BLaER1 (cell line): ENCODE measurements around the gene CFAP61.

ENCODE experiments used
- H3K27ac ChIP-seq: shearing (Covaris generic); formaldehyde crosslinking; 2 replicates; pipeline ENCODE4 v1.8.1; 2022
- H3K27me3 ChIP-seq: shearing (Covaris generic); formaldehyde crosslinking; 2 replicates; pipeline ENCODE4 v1.8.1; 2022
- H3K36me3 ChIP-seq: shearing (Covaris generic); formaldehyde crosslinking; 2 replicates; pipeline ENCODE4 v1.8.1; 2022
- H3K4me1 ChIP-seq: shearing (Covaris generic); formaldehyde crosslinking; 2 replicates; pipeline ENCODE4 v1.8.1; 2022
- H3K4me2 ChIP-seq: shearing (Covaris generic); formaldehyde crosslinking; 2 replicates; pipeline ENCODE4 v1.8.1; 2022
- H3K4me3 ChIP-seq: shearing (Covaris generic); formaldehyde crosslinking; 2 replicates; pipeline ENCODE4 v1.8.1; 2022
- H3K9ac ChIP-seq: shearing (Covaris generic); formaldehyde crosslinking; 2 replicates; pipeline ENCODE4 v1.8.1; 2022
- H3K9me3 ChIP-seq: shearing (Covaris generic); formaldehyde crosslinking; 2 replicates; pipeline ENCODE4 v1.8.1; 2022
- H4K20me1 ChIP-seq: shearing (Covaris generic); formaldehyde crosslinking; 2 replicates; pipeline ENCODE4 v1.8.1; 2022
- Cebpa-rat ChIP-seq: shearing (Covaris generic); IDR thresholded peaks from 2 replicates; pipeline ENCODE4 v1.8.1; 2022

The CFAP61 gene

GRCh38 chr20:20367575-20368417 lies 315.5 kb downstream of the CFAP61 start, which contains the start of gene INSM1:
Gene INSM1, plus strand, starts transcription at chr20:20368104. Its CDS starts 164 bp downstream, at chr20:20368268.
- H3K36me3 ChIP-seq, result no peaks in the 10 kb centered on the region
- no peak for TF ChIP-seq Cebpa-rat
- peaks cover 32% of the 10 kb centered on the region; the same call in 1 of the 2 replicates for H3K4me1 ChIP-seq
- H4K20me1 ChIP-seq, result peaks cover 93% of the 10 kb centered on the region
- no peak within 1 kb of the TSS for H3K27ac ChIP-seq
- H3K27me3 ChIP-seq, result peaks cover 100% of the 10 kb centered on the region
- H3K4me3 ChIP-seq, result peak within 1 kb of the TSS; percentile 72
- peak within 1 kb of the TSS; percentile 99 for H3K4me2 ChIP-seq
- no peak within 1 kb of the TSS for H3K9ac ChIP-seq
- H3K9me3 ChIP-seq, result peaks cover 12% of the 10 kb centered on the region; the same call in 1 of the 2 replicates

- Histone ChIP-seq H3K9ac (no peak overlapping the region), H3K27ac (no peak overlapping the region), H3K4me3 (peak overlapping the region; percentile 72), H3K36me3 (no peaks in the 10 kb centered on the region), H3K9me3 (peaks cover 12% of the 10 kb centered on the region; the same call in 1 of the 2 replicates), H4K20me1 (peaks cover 98% of the 10 kb centered on the region), H3K27me3 (peaks cover 100% of the 10 kb centered on the region), H3K4me2 (peak overlapping the region; percentile 99), H3K4me1 (peaks cover 31% of the 10 kb centered on the region; the same call in 1 of the 2 replicates)
- TF ChIP-seq Cebpa-rat, result no peak
These were observed 316.3 kb downstream of the CFAP61 start for GRCh38 chr20:20368418-20369249.

- Histone ChIP-seq H3K27me3 (peaks cover 100% of the 10 kb centered on the region), H3K4me3 (peak overlapping the region; percentile 72), H3K4me1 (peaks cover 23% of the 10 kb centered on the region; the same call in 1 of the 2 replicates), H3K27ac (no peak overlapping the region), H3K9me3 (peaks cover 12% of the 10 kb centered on the region; the same call in 1 of the 2 replicates), H3K36me3 (no peaks in the 10 kb centered on the region), H4K20me1 (peaks cover 89% of the 10 kb centered on the region), H3K4me2 (peak overlapping the region; percentile 99), H3K9ac (no peak overlapping the region)
- TF ChIP-seq Cebpa-rat, result no peak
These were observed 317.1 kb downstream of the CFAP61 start for GRCh38 chr20:20369250-20370093.

GRCh38 chr20:20370094-20370575 lies 317.8 kb downstream of the CFAP61 start:
- H3K9me3 ChIP-seq, result peaks cover 6% of the 10 kb centered on the region; the same call in 1 of the 2 replicates

DNA sequence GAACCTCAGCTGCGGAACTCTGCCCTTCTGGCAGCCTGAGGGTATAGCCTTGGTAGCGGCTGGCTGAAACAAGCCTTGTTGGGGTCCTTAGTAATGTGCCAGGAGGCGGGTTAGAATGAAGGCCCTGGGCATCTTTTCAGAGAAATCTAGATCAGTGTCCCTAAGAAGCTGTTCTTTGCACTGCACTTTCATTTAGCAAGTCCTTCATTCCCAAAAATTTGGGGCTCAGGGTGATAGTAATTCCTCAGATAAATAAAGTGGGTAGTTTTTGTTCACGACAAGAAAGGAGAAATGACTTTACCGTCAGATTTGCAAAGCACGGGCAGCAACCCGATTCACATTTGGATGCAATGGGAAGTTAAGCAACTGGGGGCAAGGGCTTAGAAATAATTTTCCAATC lies 318.8 kb downstream of the CFAP61 start:
- no peak overlapping the region for H3K4me3 ChIP-seq
- H3K27me3 ChIP-seq, result peaks cover 95% of the 10 kb centered on the region
- H3K9me3 ChIP-seq, result 0 out of 2 replicates have a peak, but pooled peaks cover 6% of the 10 kb centered on the region
- no peak overlapping the region for H3K4me2 ChIP-seq
- no peak for TF ChIP-seq Cebpa-rat
- H3K4me1 ChIP-seq, result peaks cover 21% of the 10 kb centered on the region; the same call in 1 of the 2 replicates
- H3K27ac ChIP-seq, result no peak overlapping the region
- no peak overlapping the region for H3K9ac ChIP-seq
- no peaks in the 10 kb centered on the region for H3K36me3 ChIP-seq
- H4K20me1 ChIP-seq, result peaks cover 73% of the 10 kb centered on the region

More at GRCh38 chr20:20370094-20370575, 317.8 kb downstream of the CFAP61 start:
- H3K9ac ChIP-seq, result no peak overlapping the region
- H3K4me3 ChIP-seq, result no peak overlapping the region
- no peak overlapping the region for H3K4me2 ChIP-seq
- H3K4me1 ChIP-seq, result peaks cover 21% of the 10 kb centered on the region; the same call in 1 of the 2 replicates
- no peaks in the 10 kb centered on the region for H3K36me3 ChIP-seq
- TF ChIP-seq Cebpa-rat, result no peak
- H3K27me3 ChIP-seq, result peaks cover 98% of the 10 kb centered on the region
- H3K27ac ChIP-seq, result no peak overlapping the region
- peaks cover 83% of the 10 kb centered on the region for H4K20me1 ChIP-seq

GRCh38 chr20:20371681-20372080 lies 319.3 kb downstream of the CFAP61 start:
- Histone ChIP-seq H3K4me2 (no peak overlapping the region), H4K20me1 (peaks cover 68% of the 10 kb centered on the region), H3K4me1 (peaks cover 21% of the 10 kb centered on the region; the same call in 1 of the 2 replicates), H3K36me3 (no peaks in the 10 kb centered on the region), H3K4me3 (no peak overlapping the region), H3K27me3 (peaks cover 89% of the 10 kb centered on the region), H3K9me3 (0 out of 2 replicates have a peak, but pooled peaks cover 6% of the 10 kb centered on the region), H3K9ac (no peak overlapping the region), H3K27ac (no peak overlapping the region)
- TF ChIP-seq Cebpa-rat, result no peak

- Histone ChIP-seq H3K9ac (no peak overlapping the region), H3K27ac (no peak overlapping the region), H3K4me3 (no peak overlapping the region), H3K27me3 (peaks cover 75% of the 10 kb centered on the region), H3K4me1 (peaks cover 13% of the 10 kb centered on the region; the same call in 1 of the 2 replicates), H3K9me3 (no peaks in the 10 kb centered on the region), H4K20me1 (peaks cover 54% of the 10 kb centered on the region), H3K4me2 (no peak overlapping the region), H3K36me3 (no peaks in the 10 kb centered on the region)
- TF ChIP-seq Cebpa-rat, result no peak
These were observed 320.8 kb downstream of the CFAP61 start for GRCh38 chr20:20373091-20373571.

GRCh38 chr20:20375862-20376261 lies 323.5 kb downstream of the CFAP61 start:
- Histone ChIP-seq H3K9me3 (peaks cover 10% of the 10 kb centered on the region), H3K4me1 (no peaks in the 10 kb centered on the region), H3K4me2 (no peak overlapping the region), H4K20me1 (peaks cover 26% of the 10 kb centered on the region; the same call in 1 of the 2 replicates), H3K27me3 (peaks cover 48% of the 10 kb centered on the region), H3K4me3 (no peak overlapping the region), H3K36me3 (no peaks in the 10 kb centered on the region), H3K27ac (no peak overlapping the region), H3K9ac (no peak overlapping the region)
- TF ChIP-seq Cebpa-rat, result no peak
